ENCODE measurements around the gene MPC1.
A peak's percentile ranks its signal among the peaks of the same experiment; 100 is the strongest.

MPC1 gene

GRCh38 chr6:166343150-166343487 lies 39.6 kb downstream of the MPC1 start:
- DNase-seq: no peak

DNA sequence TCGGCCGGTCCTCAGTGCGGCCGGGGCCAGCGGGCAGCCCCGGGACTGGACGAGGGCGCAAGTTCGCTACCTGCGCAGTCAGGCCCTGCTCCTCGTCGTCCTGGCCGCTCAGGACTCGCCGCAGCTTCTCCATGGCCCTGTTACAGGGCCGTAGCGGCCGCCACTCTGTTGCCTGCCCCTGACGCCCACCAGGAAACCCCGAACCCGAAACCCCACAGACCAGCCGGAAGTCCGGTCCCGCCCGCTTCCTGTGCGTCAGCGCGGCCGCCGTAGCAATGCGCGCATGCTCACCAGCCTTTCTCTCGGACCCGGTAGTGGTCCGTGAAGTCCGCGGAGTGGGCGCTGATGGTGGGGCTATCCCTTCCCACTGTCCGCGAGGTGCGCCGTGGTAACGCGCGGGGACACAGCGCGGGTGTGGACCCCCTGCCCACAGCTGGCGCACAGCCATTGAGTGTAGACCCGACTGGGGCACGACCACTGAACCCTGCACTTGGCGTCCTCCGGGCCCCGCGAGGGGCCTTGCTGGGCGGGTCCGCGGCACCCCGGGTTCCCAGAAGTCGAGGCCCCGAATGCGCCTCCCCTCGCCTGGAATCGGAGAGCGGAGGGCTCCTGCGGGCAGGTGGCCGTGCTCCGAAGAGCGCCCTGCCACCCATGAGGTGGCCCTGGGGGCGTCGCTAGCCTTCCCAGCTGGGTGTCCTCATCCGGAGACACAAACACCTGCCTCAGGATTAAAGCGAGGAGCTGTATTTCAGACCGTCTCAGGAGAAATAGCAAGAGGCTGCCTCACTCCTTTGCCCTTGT lies 40.2 kb downstream of the MPC1 start, which contains the start of gene SFT2D1:
Gene SFT2D1, minus strand, starts transcription at position 197 of the 801 bp plus-strand sequence. Its CDS starts 64 bp downstream, at position 133.
- DNase-seq: peak; percentile 78

GRCh38 chr6:166341977-166342348 lies 40.8 kb downstream of the MPC1 start:
- DNase-seq: peak; percentile 24

- DNase-seq: no peak
Observed at GRCh38 chr6:166341464-166341863, 41.3 kb downstream of the MPC1 start.

DNA sequence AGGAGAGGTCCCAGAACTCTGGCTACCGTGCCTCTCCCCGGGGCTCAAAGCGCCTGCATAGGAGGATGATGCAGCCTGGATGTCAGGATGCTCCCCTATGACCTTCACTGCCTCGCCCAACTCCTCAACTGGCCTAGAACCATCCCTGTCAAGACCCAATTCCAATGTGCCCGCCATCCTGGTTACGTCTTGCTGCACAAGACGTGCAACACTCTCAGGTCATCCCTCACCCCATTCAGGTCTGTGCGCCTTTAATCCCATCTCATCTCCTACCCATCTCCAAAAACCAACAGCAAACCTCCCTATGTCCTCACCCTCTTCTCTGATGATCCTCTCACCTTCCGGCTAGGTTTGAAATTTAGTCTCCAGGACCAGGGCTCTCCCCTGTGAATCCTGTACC lies 43.9 kb downstream of the MPC1 start:
- no peak for DNase-seq

- DNase-seq: no peak
Observed at GRCh38 chr6:166336847-166337246, 45.9 kb downstream of the MPC1 start.

DNA sequence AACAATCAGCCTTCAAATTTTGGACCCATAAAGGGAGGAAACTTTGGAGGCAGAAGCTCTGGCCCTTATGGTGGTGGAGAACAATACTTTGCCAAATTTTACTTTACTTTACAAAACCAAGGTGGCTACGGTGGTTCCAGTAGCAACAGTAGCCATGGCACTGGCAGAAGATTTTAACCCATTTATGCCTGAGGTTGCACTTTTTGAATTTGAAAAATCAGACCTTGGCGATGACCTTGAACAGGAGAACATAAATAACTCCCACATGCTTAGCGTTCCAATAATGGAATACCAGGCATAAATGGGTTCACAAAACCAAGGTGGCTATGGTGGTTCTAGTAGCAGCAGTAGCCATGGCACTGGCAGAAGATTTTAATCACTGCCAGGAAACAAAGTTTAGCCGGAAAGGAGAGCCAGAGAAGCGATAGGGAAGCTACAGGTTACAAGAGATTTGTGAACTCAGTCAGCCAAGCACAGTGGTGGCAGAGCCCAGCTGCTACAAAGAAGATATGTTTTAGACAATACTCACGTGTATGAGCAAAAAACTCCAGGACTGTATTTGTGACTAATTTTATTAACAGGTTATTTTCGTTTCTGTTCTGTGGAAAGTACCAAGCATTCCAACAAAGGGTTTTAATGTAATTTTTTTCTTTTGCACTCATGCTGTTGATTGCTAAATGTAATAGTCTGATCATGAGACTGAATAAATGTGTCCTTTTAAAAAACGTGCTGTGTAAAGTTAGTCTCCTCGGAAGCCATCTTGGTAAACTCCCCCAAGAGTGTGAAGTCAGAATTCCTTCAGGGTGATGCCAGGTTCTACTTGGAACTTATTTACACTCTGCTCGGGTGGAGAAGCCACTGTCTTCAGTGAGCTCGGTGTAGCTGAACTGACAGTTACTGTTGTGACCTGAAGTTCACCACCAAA lies 47.1 kb downstream of the MPC1 start:
- DNase-seq: no peak

- DNase-seq: no peak
Observed at GRCh38 chr6:166334878-166335277, 47.9 kb downstream of the MPC1 start.

DNA sequence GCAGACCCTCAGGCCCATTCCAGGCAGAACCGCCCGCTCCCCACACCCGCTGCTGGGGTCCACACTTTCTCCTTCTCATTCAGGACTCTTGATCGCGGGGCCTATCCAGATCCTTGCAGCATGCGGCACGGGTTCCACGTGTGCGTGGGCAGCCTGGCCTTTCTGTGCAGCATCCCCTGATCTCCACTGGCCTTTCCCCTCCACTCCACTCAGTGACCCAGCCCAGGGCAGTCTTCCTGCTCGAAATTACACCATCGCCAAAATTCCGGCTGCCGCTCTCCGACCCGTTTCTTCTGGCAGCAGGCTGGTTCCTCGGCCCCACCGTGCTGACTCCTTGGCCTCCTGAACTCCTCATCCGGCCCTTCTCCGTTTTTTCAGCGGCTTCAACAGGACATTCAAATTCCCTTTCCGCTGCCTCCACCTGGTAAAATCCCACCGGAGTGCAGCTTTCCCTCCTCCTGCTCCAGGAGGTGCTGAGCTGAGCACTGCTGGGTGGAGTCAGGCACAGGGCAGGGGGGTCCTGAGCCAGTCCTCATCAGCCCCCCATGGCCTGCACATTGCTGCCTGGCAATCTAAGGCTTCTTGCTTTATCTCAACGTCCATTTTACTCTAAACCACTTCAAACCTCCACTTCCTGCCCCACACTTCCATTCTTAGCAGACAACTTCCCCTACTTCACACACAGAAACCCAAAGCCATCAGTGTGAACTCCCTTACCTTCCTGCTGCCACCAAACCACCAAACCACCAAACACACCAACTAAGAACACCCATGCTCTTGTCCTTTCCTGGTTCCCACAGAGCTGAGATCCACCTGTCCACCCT lies 49.4 kb downstream of the MPC1 start:
- peak; percentile 21 for DNase-seq

GRCh38 chr6:166331503-166332415 lies 51.0 kb downstream of the MPC1 start:
- DNase-seq: no peak

- no peak for DNase-seq
Observed at GRCh38 chr6:166330612-166331011, 52.1 kb downstream of the MPC1 start.

- no peak for DNase-seq
Observed at GRCh38 chr6:166325383-166326042, 57.2 kb downstream of the MPC1 start.

DNA sequence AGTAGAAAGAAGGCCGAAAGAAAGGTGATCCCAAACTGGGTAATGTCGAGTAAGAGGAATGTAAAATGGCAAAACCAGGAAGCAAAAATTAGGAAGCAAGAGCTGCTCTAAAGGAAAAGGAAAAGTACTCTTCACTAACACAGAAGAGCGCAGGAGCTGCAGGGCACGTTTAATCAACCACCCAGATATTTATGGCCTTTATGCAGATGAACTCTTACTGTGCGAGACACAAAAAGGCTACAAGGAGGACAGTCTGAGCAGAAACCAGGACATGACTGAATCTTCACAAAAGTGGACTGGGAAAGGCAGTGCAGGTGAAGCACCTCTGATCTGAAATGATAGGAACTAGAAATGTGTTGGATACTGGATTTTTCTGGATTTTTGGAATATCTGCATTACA lies 59.3 kb downstream of the MPC1 start:
- DNase-seq: no peak

- DNase-seq: no peak
Observed at GRCh38 chr6:166318649-166319600, 63.8 kb downstream of the MPC1 start.

GRCh38 chr6:166318227-166318626 lies 64.5 kb downstream of the MPC1 start:
- no peak for DNase-seq

GRCh38 chr6:166317261-166318212 lies 65.2 kb downstream of the MPC1 start:
- DNase-seq: no peak

- no peak for DNase-seq
Observed at GRCh38 chr6:166315436-166315835, 67.3 kb downstream of the MPC1 start.
